ENCODE measurements around the gene ARMC3. TPM values are rescaled to one million over a fixed set of nuclear protein-coding genes. Genes with fewer than 3 reads are reported as not detected.
A peak's percentile ranks its signal among the peaks of the same experiment; 100 is the strongest.

The ARMC3 gene
- polyA plus RNA-seq, 2 of the 4 experiments (the other 2 are of a cell fraction): 0.09 to 0.59 TPM

- H3K4me2 ChIP-seq: 0 out of 3 replicates have a peak overlapping the region, but pooled peaks have one; percentile 21
- no peak for DNase-seq (ENCODE audit: low read depth in 1 of 2, low spot score in 1 of 2)
These were observed 15.7 kb upstream of the ARMC3 start for GRCh38 chr10:22911889-22912762.

More at GRCh38 chr10:22911889-22912762, 15.7 kb upstream of the ARMC3 start:
- FAIRE-seq: no peak
- ChIA-PET POLR2A (no interaction called here), CTCF (interaction anchor here (1.2 kb wide), 2 partner anchors 12 to 15 kb away, joined by 3 read pairs; no protein-coding TSS in a partner anchor)
- peaks cover 18% of the 10 kb centered on the region for H3K9me3 ChIP-seq
- no peak for ATAC-seq
- 18% methylated on average over 10 of the region's 10 CpGs for WGBS (ENCODE audit: missing lambda C conversion rate)
- H3K4me1 ChIP-seq: no peaks in the 10 kb centered on the region
- TF ChIP-seq MAZ (IDR thresholded peaks at IDR 0.05; ENCODE audit: borderline replicate concordance, low read depth, low read length) (no peak), NFE2L2 (conservative IDR thresholded peaks at IDR 0.05; ENCODE audit: low read length) (no peak), RARB (CRISPR knock-in tag; IDR thresholded peaks at IDR 0.05) (no peak), HEYL (CRISPR knock-in tag; IDR thresholded peaks at IDR 0.05) (no peak), REST (IDR thresholded peaks at IDR 0.05) (no peak), ESRRA (IDR thresholded peaks at IDR 0.05; ENCODE audit: borderline replicate concordance, low read length) (no peak), POLR2AphosphoS2 (conservative IDR thresholded peaks at IDR 0.05; ENCODE audit: low read length) (no peak), GATA3 (IDR thresholded peaks at IDR 0.05; ENCODE audit: borderline replicate concordance) (no peak), MYC (IDR thresholded peaks at IDR 0.05; ENCODE audit: borderline replicate concordance, low read length) (no peak), POLR2A (IDR thresholded peaks at IDR 0.05; ENCODE audit: low read length) (no peak), NPAS2 (CRISPR knock-in tag; IDR thresholded peaks at IDR 0.05; ENCODE audit: borderline replicate concordance) (no peak), CBX2 (IDR thresholded peaks at IDR 0.05; ENCODE audit: borderline replicate concordance, low read depth) (no peak), ZSCAN20 (CRISPR knock-in tag; IDR thresholded peaks at IDR 0.05) (no peak), BCL3 (IDR thresholded peaks at IDR 0.05) (no peak), HMGXB4 (CRISPR knock-in tag; IDR thresholded peaks at IDR 0.05; ENCODE audit: borderline replicate concordance) (no peak), KDM5A (IDR thresholded peaks at IDR 0.05) (no peak), MAX (IDR thresholded peaks at IDR 0.05) (no peak), ATOH8 (CRISPR knock-in tag; IDR thresholded peaks at IDR 0.05; ENCODE audit: low read depth) (no peak), ZC3H11A (IDR thresholded peaks at IDR 0.05) (no peak)
- H3K4me3 ChIP-seq: no peak overlapping the region
- no peak overlapping the region for H3K27ac ChIP-seq
